ENCODE data around the gene SLITRK1. TPM values are rescaled to one million over a fixed set of nuclear protein-coding genes. Genes with fewer than 3 reads are reported as not detected.

The SLITRK1 gene
- total and polyA plus RNA-seq, 12 donors: not detected

DNA sequence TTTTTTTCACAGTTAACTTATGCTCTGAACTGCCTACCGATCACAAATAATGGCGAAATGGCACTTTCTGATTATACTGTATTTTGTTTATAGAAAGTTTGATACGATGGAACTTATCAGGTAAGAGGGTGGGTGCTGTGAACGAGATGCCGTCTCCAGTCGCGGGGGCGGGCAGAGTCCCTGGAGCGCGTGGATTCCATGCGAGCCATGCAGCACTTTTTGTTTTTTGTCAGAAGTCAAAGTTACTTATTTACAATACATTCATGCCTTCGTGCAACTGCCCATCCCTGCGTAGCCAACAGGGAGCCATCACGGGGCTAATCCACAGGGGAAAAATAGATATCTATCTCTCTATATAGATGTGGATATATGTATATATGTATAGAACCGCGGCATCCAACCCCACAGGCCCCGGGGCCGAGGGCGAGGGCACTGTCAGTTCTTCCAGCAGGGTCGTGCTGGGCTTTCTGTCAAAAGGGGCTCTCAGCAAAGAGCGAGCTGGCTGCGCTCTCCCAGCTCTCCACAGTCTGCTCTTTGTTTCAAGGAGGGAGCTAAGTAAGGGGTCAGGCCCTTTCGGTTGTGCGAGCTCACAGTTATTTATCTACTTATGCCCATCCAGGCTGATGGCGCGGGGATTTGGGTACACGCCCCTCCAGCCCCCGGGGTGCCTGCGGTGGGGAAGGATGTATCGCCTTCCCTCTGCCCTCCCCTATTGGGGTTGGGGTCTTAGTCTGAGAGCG is 3.4 kb downstream of the SLITRK1 start:
- TF ChIP-seq, protein P1, sequence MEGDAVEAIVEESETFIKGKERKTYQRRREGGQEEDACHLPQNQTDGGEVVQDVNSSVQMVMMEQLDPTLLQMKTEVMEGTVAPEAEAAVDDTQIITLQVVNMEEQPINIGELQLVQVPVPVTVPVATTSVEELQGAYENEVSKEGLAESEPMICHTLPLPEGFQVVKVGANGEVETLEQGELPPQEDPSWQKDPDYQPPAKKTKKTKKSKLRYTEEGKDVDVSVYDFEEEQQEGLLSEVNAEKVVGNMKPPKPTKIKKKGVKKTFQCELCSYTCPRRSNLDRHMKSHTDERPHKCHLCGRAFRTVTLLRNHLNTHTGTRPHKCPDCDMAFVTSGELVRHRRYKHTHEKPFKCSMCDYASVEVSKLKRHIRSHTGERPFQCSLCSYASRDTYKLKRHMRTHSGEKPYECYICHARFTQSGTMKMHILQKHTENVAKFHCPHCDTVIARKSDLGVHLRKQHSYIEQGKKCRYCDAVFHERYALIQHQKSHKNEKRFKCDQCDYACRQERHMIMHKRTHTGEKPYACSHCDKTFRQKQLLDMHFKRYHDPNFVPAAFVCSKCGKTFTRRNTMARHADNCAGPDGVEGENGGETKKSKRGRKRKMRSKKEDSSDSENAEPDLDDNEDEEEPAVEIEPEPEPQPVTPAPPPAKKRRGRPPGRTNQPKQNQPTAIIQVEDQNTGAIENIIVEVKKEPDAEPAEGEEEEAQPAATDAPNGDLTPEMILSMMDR (IDR thresholded peaks at IDR 0.05): no peak
- Histone ChIP-seq H3K27ac (no peak overlapping the region), H3K4me3 (peak overlapping the region in 1 of 10 donors; percentile 1), H3K27me3 (peaks cover 11 to 63% (median 55%) of the 10 kb centered on the region in 7 donors), H3K36me3 (no peaks in the 10 kb centered on the region), H3K9me3 (no peaks in the 10 kb centered on the region), H3K4me1 (peaks cover 0 to 7% (median 0%) of the 10 kb centered on the region in 9 donors)
- DNase-seq (no peak), ATAC-seq (no peak)
- whole genome bisulfite sequencing, 2 donors: 6 to 7% methylated on average over 31 of the region's 31 CpGs
- intact Hi-C loops (cut with DNase I): loop anchor here in 1 of 10 donors (1.0 kb wide), 1 partner anchor 27 kb away; no protein-coding TSS in a partner anchor

DNA sequence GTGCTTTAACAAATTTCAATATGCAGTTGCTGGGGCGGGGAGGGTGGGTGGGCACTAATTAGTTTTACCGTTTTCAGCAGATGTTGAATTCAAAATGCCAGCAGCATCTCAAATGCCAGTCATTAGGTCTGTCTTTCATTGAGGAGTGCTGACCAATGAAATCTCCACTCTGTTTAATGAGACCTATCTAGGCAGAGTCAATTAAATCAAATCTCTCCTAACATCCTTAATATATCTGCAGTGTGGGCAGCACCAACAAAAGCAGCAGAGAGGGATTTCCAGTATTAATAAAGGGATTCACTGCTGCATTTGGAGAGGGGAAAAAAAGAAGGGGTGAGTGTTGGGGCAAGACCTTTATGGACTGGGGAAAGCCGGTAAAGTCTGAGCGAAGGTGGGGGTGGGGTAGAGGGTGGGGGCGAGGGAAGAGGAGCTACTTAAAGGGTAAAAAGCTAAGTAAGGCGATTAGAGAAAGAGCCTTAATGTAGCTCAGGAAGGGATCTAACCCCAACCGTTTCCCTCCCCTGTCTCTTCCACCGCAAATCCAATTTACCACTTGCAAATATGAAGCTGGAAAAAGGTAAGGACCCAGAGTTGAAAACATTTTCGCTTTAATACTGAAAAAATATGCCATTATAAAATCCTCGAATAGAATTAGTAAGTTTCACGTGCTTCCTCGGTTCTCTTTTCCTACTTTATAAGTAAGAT is 4.5 kb downstream of the SLITRK1 start:
- no peak for DNase-seq
- intact Hi-C loops (cut with DNase I): loop anchor here in 1 of 10 donors (1.0 kb wide), 1 partner anchor 28 kb away; no protein-coding TSS in a partner anchor
- WGBS, 2 donors: 29 to 33% methylated on average over 12 of the region's 12 CpGs
- Histone ChIP-seq H3K9me3 (no peaks in the 10 kb centered on the region), H3K4me1 (peaks cover 0 to 7% (median 0%) of the 10 kb centered on the region in 9 donors), H3K36me3 (no peaks in the 10 kb centered on the region), H3K4me3 (no peak overlapping the region), H3K27ac (no peak overlapping the region), H3K27me3 (peaks cover 11 to 52% (median 45%) of the 10 kb centered on the region in 7 donors)
- no peak for ATAC-seq
- TF ChIP-seq, protein P1 (IDR thresholded peaks at IDR 0.05): no peak

DNA sequence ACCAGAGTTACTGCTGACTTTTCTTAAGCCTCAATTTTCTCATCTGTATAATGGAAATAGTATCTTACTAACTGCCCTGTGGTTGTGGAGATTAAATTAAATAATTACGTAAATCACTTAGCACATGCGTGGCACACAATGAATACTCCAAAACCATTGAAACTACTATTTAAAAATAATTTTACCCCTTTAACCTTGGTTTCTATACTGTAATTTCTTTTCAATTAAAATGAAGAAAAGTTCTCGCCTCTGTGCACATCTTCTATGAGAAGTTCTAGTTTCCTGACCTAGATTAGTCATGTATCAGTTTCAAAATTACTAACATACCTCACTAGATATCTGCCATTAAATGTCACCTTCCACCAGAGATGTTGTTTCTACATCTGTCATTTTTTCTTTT is 5.7 kb downstream of the SLITRK1 start:
- Histone ChIP-seq H3K4me1 (peaks cover 0 to 7% (median 0%) of the 10 kb centered on the region in 9 donors), H3K27me3 (peaks cover 11 to 40% (median 32%) of the 10 kb centered on the region in 7 donors), H3K9me3 (peaks cover 0 to 2% (median 0%) of the 10 kb centered on the region in 11 donors), H3K36me3 (no peaks in the 10 kb centered on the region), H3K27ac (no peak overlapping the region), H3K4me3 (no peak overlapping the region)
- 90 to 98% methylated on average over 3 of the region's 3 CpGs for WGBS, 2 donors
- ATAC-seq (no peak), DNase-seq (no peak)
- intact Hi-C loops (cut with DNase I): no loop called here
- TF ChIP-seq, protein P1 (IDR thresholded peaks at IDR 0.05): no peak

DNA sequence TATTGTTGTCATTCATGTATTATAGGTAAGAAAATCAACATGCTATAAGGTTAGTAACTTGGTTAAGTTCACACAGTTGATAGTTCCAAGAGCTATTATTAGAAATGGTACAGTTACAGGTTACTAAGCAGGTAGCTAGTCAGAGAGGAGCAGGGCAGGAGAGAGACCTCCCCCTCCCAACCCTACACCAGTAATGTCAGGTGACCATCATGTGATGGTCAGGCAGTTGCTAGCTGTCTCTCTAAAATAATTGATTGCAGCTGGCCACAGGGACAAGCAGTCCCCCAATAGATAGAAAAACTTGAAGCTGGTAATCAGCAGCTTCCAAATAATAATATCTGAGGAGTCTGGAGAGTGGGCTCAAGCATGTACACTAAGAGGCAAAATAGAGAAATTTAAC is 14.6 kb downstream of the SLITRK1 start:
- no peak overlapping the region for H3K4me3 ChIP-seq
- peaks cover 0 to 7% (median 0%) of the 10 kb centered on the region in 11 donors for H3K9me3 ChIP-seq
- DNase-seq (no peak), ATAC-seq (no peak)
- no peaks in the 10 kb centered on the region for H3K36me3 ChIP-seq
- no peaks in the 10 kb centered on the region for H3K4me1 ChIP-seq
- intact Hi-C loops (cut with DNase I): no loop called here
- no peak overlapping the region for H3K27ac ChIP-seq
- no peaks in the 10 kb centered on the region for H3K27me3 ChIP-seq
- TF ChIP-seq, protein P1 (IDR thresholded peaks at IDR 0.05): no peak

Measured in heart right ventricle (tissue), 16 donors.